Measurements from ENCODE around the gene NRSN1. TPM values are rescaled to one million over a fixed set of nuclear protein-coding genes. Genes with fewer than 3 reads are reported as not detected.

Gene NRSN1
- total RNA-seq, 1 donor from 2014 or later, result 0.17 TPM

DNA sequence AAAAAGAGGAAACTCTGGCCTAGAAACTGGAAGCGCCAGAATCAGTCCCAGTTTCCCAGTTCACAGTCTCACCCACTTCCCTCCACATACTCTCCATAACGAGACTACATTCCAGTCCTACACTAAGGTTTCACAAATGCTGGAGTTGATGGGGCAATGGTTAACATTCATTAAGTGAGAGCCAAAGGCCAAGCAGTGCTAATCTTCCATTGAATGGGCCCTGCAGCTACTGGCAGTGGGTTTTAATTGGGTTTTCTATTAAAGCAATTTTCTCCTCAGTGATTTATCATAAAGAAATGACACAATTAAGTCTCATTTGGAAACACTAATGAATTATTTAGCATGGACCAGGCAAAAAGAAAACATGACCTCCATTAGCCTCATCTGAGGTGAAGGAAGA, 20.8 kb upstream of the NRSN1 start:
- TF ChIP-seq, protein P1, sequence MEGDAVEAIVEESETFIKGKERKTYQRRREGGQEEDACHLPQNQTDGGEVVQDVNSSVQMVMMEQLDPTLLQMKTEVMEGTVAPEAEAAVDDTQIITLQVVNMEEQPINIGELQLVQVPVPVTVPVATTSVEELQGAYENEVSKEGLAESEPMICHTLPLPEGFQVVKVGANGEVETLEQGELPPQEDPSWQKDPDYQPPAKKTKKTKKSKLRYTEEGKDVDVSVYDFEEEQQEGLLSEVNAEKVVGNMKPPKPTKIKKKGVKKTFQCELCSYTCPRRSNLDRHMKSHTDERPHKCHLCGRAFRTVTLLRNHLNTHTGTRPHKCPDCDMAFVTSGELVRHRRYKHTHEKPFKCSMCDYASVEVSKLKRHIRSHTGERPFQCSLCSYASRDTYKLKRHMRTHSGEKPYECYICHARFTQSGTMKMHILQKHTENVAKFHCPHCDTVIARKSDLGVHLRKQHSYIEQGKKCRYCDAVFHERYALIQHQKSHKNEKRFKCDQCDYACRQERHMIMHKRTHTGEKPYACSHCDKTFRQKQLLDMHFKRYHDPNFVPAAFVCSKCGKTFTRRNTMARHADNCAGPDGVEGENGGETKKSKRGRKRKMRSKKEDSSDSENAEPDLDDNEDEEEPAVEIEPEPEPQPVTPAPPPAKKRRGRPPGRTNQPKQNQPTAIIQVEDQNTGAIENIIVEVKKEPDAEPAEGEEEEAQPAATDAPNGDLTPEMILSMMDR (conservative IDR thresholded peaks at IDR 0.05), result no peak

GRCh38 chr6:24106291-24106690, 19.7 kb upstream of the NRSN1 start:
- H3K27ac Mint-ChIP-seq, result no peak overlapping the region
- TF ChIP-seq, protein P1 (conservative IDR thresholded peaks at IDR 0.05), result no peak

More for the DNA sequence above, 20.8 kb upstream of the NRSN1 start:
- Mint-ChIP-seq H3K9me3 (peaks cover 5% of the 10 kb centered on the region), H3K36me3 (no peaks in the 10 kb centered on the region), H3K27me3 (peaks cover 7% of the 10 kb centered on the region), H3K27ac (no peak overlapping the region), H3K4me3 (no peak overlapping the region), H3K4me1 (ENCODE audit: unreplicated experiment) (peaks cover 4% of the 10 kb centered on the region)
- DNase-seq (ENCODE audit: extremely low spot score, unreplicated experiment), result no peak

DNA sequence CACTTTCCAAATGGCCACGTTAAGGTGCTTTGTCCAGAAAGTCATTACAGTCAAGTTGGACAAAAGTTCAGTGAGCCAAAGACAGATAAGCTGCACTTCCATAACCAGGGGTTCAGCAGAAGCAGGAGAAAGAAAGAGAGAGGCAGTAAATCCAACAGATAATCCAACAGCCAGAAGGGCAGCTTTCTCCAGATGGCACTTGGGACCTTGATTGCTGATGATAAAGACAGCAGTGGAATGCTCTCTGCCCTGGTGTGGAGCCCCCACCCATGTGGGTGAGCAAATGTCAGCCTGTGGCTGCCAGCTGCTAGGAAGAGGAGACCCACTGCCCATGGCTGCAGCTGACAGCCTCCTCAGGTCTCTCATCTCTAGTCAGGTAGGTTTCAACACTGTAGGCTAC, 18.7 kb upstream of the NRSN1 start:
- Mint-ChIP-seq H3K4me3 (no peak overlapping the region), H3K9me3 (peaks cover 5% of the 10 kb centered on the region), H3K27me3 (peaks cover 7% of the 10 kb centered on the region), H3K27ac (no peak overlapping the region), H3K36me3 (no peaks in the 10 kb centered on the region), H3K4me1 (ENCODE audit: unreplicated experiment) (no peaks in the 10 kb centered on the region)
- no peak for DNase-seq (ENCODE audit: extremely low spot score, unreplicated experiment)
- TF ChIP-seq, protein P1 (conservative IDR thresholded peaks at IDR 0.05), result no peak

More at GRCh38 chr6:24106291-24106690, 19.7 kb upstream of the NRSN1 start:
- Mint-ChIP-seq H3K4me1 (ENCODE audit: unreplicated experiment) (no peaks in the 10 kb centered on the region), H3K36me3 (no peaks in the 10 kb centered on the region), H3K9me3 (peaks cover 5% of the 10 kb centered on the region), H3K27me3 (peaks cover 7% of the 10 kb centered on the region), H3K4me3 (no peak overlapping the region)
- no peak for DNase-seq (ENCODE audit: extremely low spot score, unreplicated experiment)

- Mint-ChIP-seq H3K4me3 (no peak overlapping the region), H3K4me1 (ENCODE audit: unreplicated experiment) (no peaks in the 10 kb centered on the region), H3K27me3 (peaks cover 10% of the 10 kb centered on the region), H3K36me3 (no peaks in the 10 kb centered on the region), H3K9me3 (peaks cover 5% of the 10 kb centered on the region), H3K27ac (no peak overlapping the region)
- no peak for DNase-seq (ENCODE audit: extremely low spot score, unreplicated experiment)
- TF ChIP-seq, protein P1 (conservative IDR thresholded peaks at IDR 0.05), result no peak
Observed at GRCh38 chr6:24108056-24108455, 18.0 kb upstream of the NRSN1 start.

DNA sequence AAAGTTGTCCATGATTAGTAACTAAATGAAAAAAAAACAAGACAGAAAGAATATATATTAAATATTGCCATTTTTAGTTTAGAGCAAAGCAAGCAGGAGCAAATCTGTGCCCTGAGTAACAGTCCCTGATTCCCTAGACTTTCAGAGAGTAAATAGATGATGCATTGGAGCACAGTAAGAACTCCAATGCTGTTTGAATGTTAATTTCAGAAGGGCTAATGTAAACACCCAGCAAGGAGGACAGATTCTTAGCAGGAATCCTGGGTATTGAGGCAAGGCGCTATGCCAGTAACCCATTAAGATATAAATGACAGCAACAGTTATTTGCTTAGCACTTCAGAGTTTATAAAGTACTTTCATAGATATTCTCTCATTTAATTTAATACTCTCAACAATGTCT, 15.6 kb upstream of the NRSN1 start:
- TF ChIP-seq, protein P1 (conservative IDR thresholded peaks at IDR 0.05), result no peak
- H3K27me3 Mint-ChIP-seq, result peaks cover 10% of the 10 kb centered on the region
- no peak for DNase-seq (ENCODE audit: extremely low spot score, unreplicated experiment)

GRCh38 chr6:24113891-24114290, 12.1 kb upstream of the NRSN1 start:
- Mint-ChIP-seq H3K4me1 (ENCODE audit: unreplicated experiment) (no peaks in the 10 kb centered on the region), H3K27me3 (peaks cover 3% of the 10 kb centered on the region), H3K27ac (no peak overlapping the region), H3K4me3 (no peak overlapping the region), H3K9me3 (no peaks in the 10 kb centered on the region), H3K36me3 (no peaks in the 10 kb centered on the region)
- TF ChIP-seq, protein P1 (conservative IDR thresholded peaks at IDR 0.05), result no peak
- no peak for DNase-seq (ENCODE audit: extremely low spot score, unreplicated experiment)

More for the DNA sequence above, 15.6 kb upstream of the NRSN1 start:
- H3K4me3 Mint-ChIP-seq, result no peak overlapping the region
- peaks cover 5% of the 10 kb centered on the region for H3K9me3 Mint-ChIP-seq
- H3K36me3 Mint-ChIP-seq, result no peaks in the 10 kb centered on the region
- H3K27ac Mint-ChIP-seq, result no peak overlapping the region
- no peaks in the 10 kb centered on the region for H3K4me1 Mint-ChIP-seq (ENCODE audit: unreplicated experiment)

Data from type B pancreatic cell (in vitro differentiated cells).